Neural progenitor cell (in vitro differentiated cells): ENCODE data around the gene FES. TPM values are rescaled to one million over a fixed set of nuclear protein-coding genes. Genes with fewer than 3 reads are reported as not detected.

Experiments used
- DNase-seq: peaks from one replicate; pipeline ENCODE4 v3.0.0-alpha.2; 2016; ENCODE audit warnings: low spot score
- H2AFZ ChIP-seq: fragments of 200-600 bp; sonication (generic); replicated peaks from 2 replicates; pipeline ENCODE4 v1.6.1; 2016; ENCODE audit warnings: antibody characterized with exemption
- H3F3A ChIP-seq: fragments of 200-600 bp; sonication (generic); 2 replicates; pipeline ENCODE4 v1.6.1; 2016; ENCODE audit warnings: antibody characterized with exemption, low read depth
- H3K27ac ChIP-seq: fragments of 200-600 bp; sonication (generic); 2 replicates; pipeline ENCODE4 v1.5.1; 2016; ENCODE audit warnings: mild to moderate bottlenecking
- H3K27me3 ChIP-seq: fragments of 200-600 bp; sonication (generic); 2 replicates; pipeline ENCODE4 v1.6.1; 2016; ENCODE audit warnings: mild to moderate bottlenecking, moderate library complexity
- H3K36me3 ChIP-seq: fragments of 200-600 bp; sonication (generic); 2 replicates; pipeline ENCODE4 v1.5.1; 2016
- H3K4me1 ChIP-seq: fragments of 200-600 bp; sonication (generic); 2 replicates; pipeline ENCODE4 v1.6.1; 2016; ENCODE audit warnings: mixed run types
- H3K4me2 ChIP-seq: fragments of 200-600 bp; sonication (generic); 2 replicates; pipeline ENCODE4 v1.6.1; 2016
- H3K4me3 ChIP-seq: fragments of 200-600 bp; sonication (generic); 2 replicates; pipeline ENCODE4 v1.5.1; 2016
- H3K79me2 ChIP-seq: fragments of 200-600 bp; sonication (generic); 2 replicates; pipeline ENCODE4 v1.6.1; 2016; ENCODE audit warnings: low read depth
- H3K9ac ChIP-seq: fragments of 200-600 bp; sonication (generic); 2 replicates; pipeline ENCODE4 v1.6.1; 2016
- H3K9me3 ChIP-seq: fragments of 200-600 bp; sonication (generic); 2 replicates; pipeline ENCODE4 v1.5.1; 2016; ENCODE audit warnings: low read depth
- H4K20me1 ChIP-seq: fragments of 200-600 bp; sonication (generic); 2 replicates; pipeline ENCODE4 v1.6.1; 2016; ENCODE audit warnings: low read depth
- H3K27ac Mint-ChIP-seq: 3 replicates; pipeline ENCODE4 v1.8.0; 2021; ENCODE audit warnings: mixed read lengths
- H3K27me3 Mint-ChIP-seq: 2 replicates; pipeline ENCODE4 v1.8.0; 2022; ENCODE audit warnings: low read depth, mild to moderate bottlenecking, inconsistent platforms, moderate library complexity, mixed read lengths; ENCODE audit not compliant: insufficient read depth
- H3K36me3 Mint-ChIP-seq: 3 replicates; pipeline ENCODE4 v1.8.0; 2021; ENCODE audit warnings: mixed read lengths
- H3K4me1 Mint-ChIP-seq: 3 replicates; pipeline ENCODE4 v1.8.0; 2021; ENCODE audit warnings: mixed read lengths
- H3K4me3 Mint-ChIP-seq: 3 replicates; pipeline ENCODE4 v1.8.0; 2021; ENCODE audit warnings: mild to moderate bottlenecking, moderate library complexity, mixed read lengths
- H3K9me3 Mint-ChIP-seq: 3 replicates; pipeline ENCODE4 v1.8.0; 2020; ENCODE audit warnings: mixed read lengths
- EZH2 ChIP-seq: fragments of 200-600 bp; sonication (generic); IDR thresholded peaks from 2 replicates; pipeline ENCODE4 v1.6.1; 2017; ENCODE audit warnings: antibody characterized with exemption, mild to moderate bottlenecking, moderate library complexity
- EZH2phosphoT487 ChIP-seq: fragments of 200-600 bp; sonication (generic); IDR thresholded peaks from 2 replicates; pipeline ENCODE4 v1.6.1; 2017; ENCODE audit warnings: antibody characterized with exemption
- total RNA-seq: library from RNA; depleted of rRNA; stranded (reverse); fragments of >200 nt; gene quantifications from 2 replicates; pipeline ENCODE4 v1.2.3, GENCODE V29; 2015; ENCODE audit warnings: low replicate concordance
- TF ChIP-seq, protein P1 (sequence below): fragments of 200-600 bp; sonication (generic); IDR thresholded peaks from 2 replicates; pipeline ENCODE4 v1.5.1; 2017; ENCODE audit warnings: antibody characterized with exemption, mild to moderate bottlenecking

FES gene
- total RNA-seq, 1 donor from 2014 or later, result 11.7 TPM

DNA sequence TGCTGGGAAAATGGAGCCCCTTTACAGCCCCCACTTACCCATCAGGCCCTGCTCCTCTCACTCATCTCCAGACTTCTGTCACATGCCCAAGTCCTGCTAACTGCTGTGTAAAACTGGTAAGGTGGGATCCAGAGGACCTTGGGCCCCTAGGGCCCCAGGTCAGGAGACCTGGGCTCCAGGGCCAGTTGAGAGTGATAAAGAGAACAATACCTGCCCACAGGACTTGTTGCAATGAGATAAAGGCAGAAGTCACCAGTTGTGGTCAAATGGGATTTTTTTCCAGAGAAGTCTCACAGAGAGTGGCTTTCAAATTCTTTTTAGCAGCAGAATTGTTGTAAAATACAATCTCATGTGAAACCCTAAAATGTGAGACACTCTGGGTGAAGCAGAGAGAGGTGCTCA is 15.2 kb upstream of the FES start:
- H3K9me3 Mint-ChIP-seq, result no peaks in the 10 kb centered on the region
- H3K4me2 ChIP-seq, result peak overlapping the region; percentile 12
- H3K9me3 ChIP-seq, result no peaks in the 10 kb centered on the region
- H4K20me1 ChIP-seq, result peaks cover 14% of the 10 kb centered on the region
- no peak overlapping the region for H3K4me3 ChIP-seq
- no peaks in the 10 kb centered on the region for H3K36me3 ChIP-seq
- no peak for DNase-seq
- peaks cover 6% of the 10 kb centered on the region for H3K79me2 ChIP-seq
- no peak overlapping the region for H3K27ac Mint-ChIP-seq
- no peak overlapping the region for H2AFZ ChIP-seq
- no peak overlapping the region for H3K4me3 Mint-ChIP-seq
- peaks cover 2% of the 10 kb centered on the region for H3K36me3 Mint-ChIP-seq
- H3K27me3 Mint-ChIP-seq, result peaks cover 5% of the 10 kb centered on the region
- H3K27me3 ChIP-seq, result no peaks in the 10 kb centered on the region
- peaks cover 36% of the 10 kb centered on the region for H3F3A ChIP-seq
- no peak overlapping the region for H3K9ac ChIP-seq
- no peak overlapping the region for H3K27ac ChIP-seq
- peaks cover 43% of the 10 kb centered on the region for H3K4me1 Mint-ChIP-seq
- TF ChIP-seq, protein P1, sequence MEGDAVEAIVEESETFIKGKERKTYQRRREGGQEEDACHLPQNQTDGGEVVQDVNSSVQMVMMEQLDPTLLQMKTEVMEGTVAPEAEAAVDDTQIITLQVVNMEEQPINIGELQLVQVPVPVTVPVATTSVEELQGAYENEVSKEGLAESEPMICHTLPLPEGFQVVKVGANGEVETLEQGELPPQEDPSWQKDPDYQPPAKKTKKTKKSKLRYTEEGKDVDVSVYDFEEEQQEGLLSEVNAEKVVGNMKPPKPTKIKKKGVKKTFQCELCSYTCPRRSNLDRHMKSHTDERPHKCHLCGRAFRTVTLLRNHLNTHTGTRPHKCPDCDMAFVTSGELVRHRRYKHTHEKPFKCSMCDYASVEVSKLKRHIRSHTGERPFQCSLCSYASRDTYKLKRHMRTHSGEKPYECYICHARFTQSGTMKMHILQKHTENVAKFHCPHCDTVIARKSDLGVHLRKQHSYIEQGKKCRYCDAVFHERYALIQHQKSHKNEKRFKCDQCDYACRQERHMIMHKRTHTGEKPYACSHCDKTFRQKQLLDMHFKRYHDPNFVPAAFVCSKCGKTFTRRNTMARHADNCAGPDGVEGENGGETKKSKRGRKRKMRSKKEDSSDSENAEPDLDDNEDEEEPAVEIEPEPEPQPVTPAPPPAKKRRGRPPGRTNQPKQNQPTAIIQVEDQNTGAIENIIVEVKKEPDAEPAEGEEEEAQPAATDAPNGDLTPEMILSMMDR, result no peak
- no peak for TF ChIP-seq EZH2phosphoT487
- no peak for TF ChIP-seq EZH2
- H3K4me1 ChIP-seq, result peaks cover 36% of the 10 kb centered on the region

DNA sequence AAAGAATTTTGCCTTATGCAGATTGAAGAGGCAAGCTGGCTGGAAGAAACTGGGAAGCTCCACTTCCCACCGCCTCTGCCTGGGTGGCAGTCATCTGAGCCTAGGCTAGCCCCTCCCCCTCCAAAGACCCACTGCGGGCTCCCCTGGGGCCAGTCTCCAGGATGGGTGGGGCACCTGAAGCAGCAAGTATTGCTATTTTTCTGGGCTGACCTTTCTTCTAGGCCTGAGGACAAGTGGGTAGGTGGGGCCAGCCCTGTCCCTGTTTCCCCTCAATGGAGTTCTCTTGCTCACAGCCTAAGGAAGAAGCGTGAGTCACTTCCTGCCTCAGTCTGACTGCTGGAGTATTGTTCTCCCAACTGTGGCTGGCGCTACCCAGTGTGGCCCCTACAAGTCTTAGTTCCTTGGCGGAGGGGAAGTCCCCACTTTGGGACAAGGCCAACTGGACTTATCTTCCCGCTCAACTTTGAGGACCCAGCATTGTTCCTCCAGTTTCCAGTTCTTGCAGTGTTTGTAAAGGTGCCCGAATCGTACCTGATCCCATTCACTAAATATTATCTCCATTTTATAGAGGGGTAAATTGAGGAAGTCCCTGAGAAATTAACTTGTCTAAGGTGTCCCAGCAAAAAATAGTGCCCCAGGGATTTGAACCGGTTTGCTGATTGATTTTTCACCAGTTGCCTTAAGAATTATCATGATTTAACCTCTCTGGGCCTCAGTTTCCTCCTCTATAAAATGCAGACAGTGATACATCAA is 14.5 kb upstream of the FES start:
- no peak overlapping the region for H3K27ac ChIP-seq
- H3K27ac Mint-ChIP-seq, result no peak overlapping the region
- no peak overlapping the region for H3K4me3 ChIP-seq
- TF ChIP-seq EZH2, result no peak
- TF ChIP-seq, protein P1, result no peak
- no peak for TF ChIP-seq EZH2phosphoT487
- H3K36me3 ChIP-seq, result no peaks in the 10 kb centered on the region
- peaks cover 2% of the 10 kb centered on the region for H3K36me3 Mint-ChIP-seq
- no peaks in the 10 kb centered on the region for H3K9me3 ChIP-seq
- no peak overlapping the region for H2AFZ ChIP-seq
- peaks cover 6% of the 10 kb centered on the region for H3K79me2 ChIP-seq
- H4K20me1 ChIP-seq, result peaks cover 17% of the 10 kb centered on the region
- DNase-seq, result peak; percentile 61
- peak overlapping the region; percentile 90 for H3K4me3 Mint-ChIP-seq
- peaks cover 47% of the 10 kb centered on the region for H3K4me1 Mint-ChIP-seq
- H3K9me3 Mint-ChIP-seq, result no peaks in the 10 kb centered on the region
- H3K4me2 ChIP-seq, result peak overlapping the region; percentile 12
- peaks cover 5% of the 10 kb centered on the region for H3K27me3 Mint-ChIP-seq
- H3K9ac ChIP-seq, result no peak overlapping the region
- peaks cover 36% of the 10 kb centered on the region for H3F3A ChIP-seq
- H3K27me3 ChIP-seq, result no peaks in the 10 kb centered on the region
- peaks cover 41% of the 10 kb centered on the region for H3K4me1 ChIP-seq

DNA sequence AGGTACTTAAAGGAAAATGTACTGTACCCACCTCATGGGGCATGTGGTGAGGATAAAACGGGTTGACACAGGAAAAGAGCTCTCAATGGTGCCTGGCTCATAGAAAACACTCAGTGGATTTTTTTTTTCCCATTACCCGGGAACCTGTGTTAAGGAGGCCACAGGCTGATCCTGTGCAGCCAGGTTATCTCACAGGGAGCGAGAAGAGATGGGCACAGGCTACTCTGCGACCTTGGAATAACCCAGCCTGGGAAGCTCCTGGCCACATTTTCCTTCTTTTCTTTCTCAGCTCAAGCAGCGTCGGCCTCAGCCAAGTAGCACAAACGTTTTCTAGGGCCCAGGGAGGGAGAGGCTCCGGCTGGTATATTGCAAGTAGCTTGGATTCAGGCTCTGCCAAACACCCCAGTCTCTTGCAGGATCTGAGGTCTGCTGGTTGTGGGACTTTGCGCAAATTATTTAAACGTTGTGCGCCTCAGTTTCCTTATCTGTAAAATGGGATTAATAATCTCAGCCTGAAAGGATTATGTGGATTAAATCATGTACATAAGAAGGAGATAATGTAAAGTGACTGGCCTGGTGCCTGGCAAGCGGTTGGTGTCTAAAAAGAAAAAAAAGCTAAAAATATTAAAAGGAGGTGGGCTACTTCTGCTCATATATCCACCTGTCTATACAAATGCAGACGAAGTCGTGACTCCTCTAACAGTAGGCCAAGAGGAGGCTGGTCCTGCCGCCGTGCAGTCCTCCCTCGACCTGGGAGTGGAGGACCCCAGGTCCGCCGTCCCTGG is 13.8 kb upstream of the FES start:
- peaks cover 2% of the 10 kb centered on the region for H3K36me3 Mint-ChIP-seq
- no peaks in the 10 kb centered on the region for H3K9me3 Mint-ChIP-seq
- DNase-seq, result no peak
- peaks cover 17% of the 10 kb centered on the region for H4K20me1 ChIP-seq
- peak overlapping the region; percentile 86 for H2AFZ ChIP-seq
- peaks cover 6% of the 10 kb centered on the region for H3K79me2 ChIP-seq
- TF ChIP-seq EZH2phosphoT487, result no peak
- TF ChIP-seq, protein P1, result no peak
- no peak for TF ChIP-seq EZH2
- H3K4me2 ChIP-seq, result peak overlapping the region; percentile 98
- peak overlapping the region; percentile 90 for H3K4me3 Mint-ChIP-seq
- peaks cover 36% of the 10 kb centered on the region for H3F3A ChIP-seq
- H3K4me3 ChIP-seq, result peak overlapping the region; percentile 94
- peaks cover 41% of the 10 kb centered on the region for H3K4me1 ChIP-seq
- peak overlapping the region; percentile 84 for H3K27ac Mint-ChIP-seq
- no peaks in the 10 kb centered on the region for H3K9me3 ChIP-seq
- H3K36me3 ChIP-seq, result no peaks in the 10 kb centered on the region
- peaks cover 47% of the 10 kb centered on the region for H3K4me1 Mint-ChIP-seq
- no peaks in the 10 kb centered on the region for H3K27me3 ChIP-seq
- H3K27me3 Mint-ChIP-seq, result peaks cover 5% of the 10 kb centered on the region
- no peak overlapping the region for H3K9ac ChIP-seq
- no peak overlapping the region for H3K27ac ChIP-seq
